Middle frontal gyrus (tissue), 1 donor: ENCODE results near the gene BOC.

Experiments used
- DNase-seq: peaks from one replicate; pipeline ENCODE4 v3.0.0-alpha.2; 2015; ENCODE audit warnings: low spot score; ENCODE audit errors: extremely low spot score

BOC gene

DNA sequence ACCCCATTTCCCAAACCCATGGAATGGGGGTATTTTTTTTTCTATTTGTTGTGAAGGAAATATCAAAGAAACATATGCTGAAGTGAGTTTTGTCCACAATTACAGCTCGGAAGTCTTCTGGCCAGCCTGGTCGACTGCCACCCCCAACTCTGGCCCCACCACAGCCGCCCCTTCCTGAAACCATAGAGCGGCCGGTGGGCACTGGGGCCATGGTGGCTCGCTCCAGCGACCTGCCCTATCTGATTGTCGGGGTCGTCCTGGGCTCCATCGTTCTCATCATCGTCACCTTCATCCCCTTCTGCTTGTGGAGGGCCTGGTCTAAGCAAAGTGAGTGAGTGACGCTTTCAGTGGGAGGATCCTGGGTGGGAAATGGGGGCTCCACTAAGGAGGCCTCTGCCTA is 71.9 kb downstream of the BOC start:
- DNase-seq = no peak

DNA sequence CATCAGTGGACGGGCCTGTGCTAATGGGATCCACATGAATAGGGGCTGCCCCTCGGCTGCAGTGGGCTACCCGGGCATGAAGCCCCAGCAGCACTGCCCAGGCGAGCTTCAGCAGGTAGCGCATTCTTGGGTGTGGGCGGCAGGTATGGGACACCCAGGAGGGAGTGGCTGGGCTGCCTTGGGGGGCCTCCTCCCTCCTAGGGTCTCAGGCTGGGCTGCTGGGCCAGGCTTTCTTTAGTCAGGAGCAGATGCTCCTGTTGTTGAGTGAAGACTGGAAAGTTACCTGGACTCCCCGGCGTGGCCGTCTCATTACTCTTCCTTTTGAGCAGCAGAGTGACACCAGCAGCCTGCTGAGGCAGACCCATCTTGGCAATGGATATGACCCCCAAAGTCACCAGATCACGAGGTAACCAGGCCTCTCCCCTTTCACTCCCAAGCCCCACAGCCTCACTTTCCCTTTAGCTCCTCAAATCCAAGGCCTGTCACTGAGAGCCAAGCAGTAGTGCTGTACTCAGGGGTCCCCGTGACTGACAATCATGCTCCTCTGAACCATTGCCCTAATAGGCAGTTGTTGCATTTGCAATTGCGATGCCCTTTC is 73.2 kb downstream of the BOC start:
- DNase-seq = no peak

DNA sequence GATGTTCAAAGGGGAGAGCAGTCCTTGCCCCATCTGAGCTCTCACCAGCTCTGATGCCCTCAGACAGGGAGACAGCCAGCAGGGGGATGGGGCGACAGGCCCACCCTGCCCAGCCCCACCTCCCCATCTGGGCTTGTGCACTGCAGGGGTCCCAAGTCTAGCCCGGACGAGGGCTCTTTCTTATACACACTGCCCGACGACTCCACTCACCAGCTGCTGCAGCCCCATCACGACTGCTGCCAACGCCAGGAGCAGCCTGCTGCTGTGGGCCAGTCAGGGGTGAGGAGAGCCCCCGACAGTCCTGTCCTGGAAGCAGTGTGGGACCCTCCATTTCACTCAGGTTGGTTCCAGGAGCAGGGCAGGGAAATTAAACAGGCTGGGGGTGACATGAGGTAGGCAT is 73.9 kb downstream of the BOC start:
- no peak for DNase-seq

DNA sequence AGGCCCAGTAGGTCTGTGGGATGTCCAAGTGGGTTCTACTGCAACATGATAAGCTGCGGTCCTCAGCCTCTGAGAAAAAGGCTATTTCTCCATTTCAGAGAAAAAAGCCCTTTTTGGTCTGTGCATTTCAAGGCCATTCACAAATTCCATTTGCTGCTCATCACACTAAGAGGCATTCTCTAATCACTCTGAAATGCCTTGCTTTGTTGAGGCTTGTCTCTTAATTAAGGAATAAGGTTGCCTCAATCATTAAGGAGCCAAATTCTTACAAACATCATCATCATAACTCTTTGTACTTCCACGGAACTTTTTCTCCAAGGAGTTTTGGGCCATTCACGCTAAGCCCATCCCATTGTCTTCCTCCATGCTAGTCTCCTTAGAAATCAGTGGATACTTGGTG is 74.4 kb downstream of the BOC start:
- DNase-seq = no peak

DNA sequence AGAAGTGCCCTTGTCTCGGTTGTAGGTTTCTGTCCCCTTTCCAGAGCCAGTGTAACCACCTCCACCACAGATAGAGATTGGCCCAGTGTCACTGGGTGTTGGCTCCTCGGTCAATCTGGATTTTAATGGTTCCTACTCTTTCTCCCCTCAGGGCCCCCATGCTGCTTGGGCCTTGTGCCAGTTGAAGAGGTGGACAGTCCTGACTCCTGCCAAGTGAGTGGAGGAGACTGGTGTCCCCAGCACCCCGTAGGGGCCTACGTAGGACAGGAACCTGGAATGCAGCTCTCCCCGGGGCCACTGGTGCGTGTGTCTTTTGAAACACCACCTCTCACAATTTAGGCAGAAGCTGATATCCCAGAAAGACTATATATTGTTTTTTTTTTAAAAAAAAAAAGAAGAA is 75.2 kb downstream of the BOC start:
- DNase-seq = no peak

DNA sequence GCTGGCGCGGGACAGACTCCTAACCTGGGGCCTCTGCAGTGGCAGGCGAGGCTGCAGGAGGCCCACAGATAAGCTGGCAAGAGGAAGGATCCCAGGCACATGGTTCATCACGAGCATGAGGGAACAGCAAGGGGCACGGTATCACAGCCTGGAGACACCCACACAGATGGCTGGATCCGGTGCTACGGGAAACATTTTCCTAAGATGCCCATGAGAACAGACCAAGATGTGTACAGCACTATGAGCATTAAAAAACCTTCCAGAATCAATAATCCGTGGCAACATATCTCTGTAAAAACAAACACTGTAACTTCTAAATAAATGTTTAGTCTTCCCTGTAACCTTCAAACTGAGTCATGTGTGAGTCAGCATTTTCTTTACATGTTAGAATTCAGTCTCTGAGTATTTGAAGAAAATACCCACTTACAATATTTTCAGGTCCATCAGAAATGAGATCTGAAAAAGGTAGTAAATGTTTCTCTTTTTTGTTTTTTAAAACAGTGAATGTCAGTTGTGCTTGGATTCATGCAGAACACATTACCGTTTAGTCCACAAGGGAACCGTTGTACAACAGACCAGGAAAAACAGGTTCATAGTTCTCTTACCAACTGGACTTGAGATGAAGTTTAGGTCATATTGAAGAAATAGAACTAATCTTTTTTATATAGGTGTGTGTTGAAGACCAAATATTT is 75.9 kb downstream of the BOC start:
- DNase-seq = no peak

DNA sequence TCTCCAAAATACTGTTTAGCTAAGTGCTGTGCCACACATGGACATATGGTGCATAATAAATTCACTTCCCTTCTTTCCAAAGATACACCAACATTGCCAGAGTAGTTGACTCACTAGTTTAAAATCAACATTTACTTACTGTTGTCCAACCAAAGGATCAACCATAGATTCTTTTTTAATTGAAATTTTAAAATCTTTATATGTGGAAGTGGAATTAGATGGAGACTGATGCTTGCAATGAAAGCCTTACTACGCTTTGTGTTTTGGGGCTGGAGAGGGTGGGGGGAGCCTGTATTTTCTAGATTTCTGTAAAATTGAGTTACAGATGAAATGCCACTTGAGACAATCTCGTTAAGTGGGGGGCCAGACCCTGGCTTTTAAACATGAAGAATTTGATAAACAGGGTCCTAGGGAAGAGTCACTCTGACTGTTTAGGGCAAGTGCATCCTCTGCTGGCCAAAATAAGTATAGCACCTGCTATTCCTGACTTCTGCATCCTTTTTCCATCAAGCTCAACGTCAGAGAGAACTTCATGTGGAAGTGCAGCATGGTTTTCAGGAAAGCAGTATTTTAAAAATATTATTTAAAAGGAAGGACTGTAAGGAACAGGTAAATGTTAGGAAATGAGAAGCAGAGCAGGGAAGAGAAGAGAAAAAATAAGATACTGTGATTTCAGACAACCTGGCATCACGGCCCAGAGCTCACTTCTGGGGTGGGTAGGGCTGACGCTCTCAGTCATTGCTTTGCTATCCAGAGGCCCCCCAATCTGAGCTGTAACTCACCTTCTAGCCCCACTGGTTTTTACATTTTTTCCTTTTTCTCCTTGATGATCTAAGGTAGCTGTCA is 76.7 kb downstream of the BOC start:
- peak; percentile 59 for DNase-seq

DNA sequence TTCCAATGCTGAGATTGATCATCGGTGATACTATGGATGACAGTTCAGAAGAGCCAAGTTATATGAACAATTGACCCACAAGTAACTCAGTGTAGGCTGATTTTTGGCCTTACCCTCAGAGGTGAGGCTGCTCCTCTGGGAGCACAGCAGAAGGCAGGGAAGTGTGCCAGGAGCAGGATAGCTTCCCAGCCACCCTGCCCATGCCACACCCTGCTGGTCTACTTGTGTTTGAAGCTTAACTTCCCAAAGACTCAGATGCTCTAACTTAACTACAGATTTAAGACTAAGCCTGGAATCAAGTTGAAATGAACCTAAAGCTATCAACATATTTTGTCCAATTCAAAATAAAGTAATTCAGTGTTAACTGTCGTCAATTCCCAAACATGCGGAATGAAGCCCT is 77.5 kb downstream of the BOC start:
- DNase-seq = no peak

DNA sequence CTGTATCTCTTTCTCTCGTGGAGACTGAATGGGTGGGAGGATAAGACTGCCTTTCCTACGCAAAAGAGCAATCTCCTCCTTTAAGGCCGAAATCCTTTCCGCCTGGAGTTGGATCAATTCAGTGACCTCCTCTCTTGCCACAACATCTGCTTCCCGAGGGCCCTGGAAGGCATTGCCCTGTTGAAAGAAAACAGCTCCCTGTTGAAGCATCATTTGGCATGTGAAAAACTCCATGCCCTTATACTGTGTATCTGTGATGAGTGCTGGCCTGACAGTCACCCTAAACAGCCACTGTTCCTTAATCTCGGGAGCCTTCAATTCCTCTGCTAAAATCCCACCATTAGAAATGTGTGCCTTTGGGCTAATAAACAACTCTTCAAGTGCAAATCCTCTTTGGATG is 80.2 kb downstream of the BOC start:
- DNase-seq = no peak

DNA sequence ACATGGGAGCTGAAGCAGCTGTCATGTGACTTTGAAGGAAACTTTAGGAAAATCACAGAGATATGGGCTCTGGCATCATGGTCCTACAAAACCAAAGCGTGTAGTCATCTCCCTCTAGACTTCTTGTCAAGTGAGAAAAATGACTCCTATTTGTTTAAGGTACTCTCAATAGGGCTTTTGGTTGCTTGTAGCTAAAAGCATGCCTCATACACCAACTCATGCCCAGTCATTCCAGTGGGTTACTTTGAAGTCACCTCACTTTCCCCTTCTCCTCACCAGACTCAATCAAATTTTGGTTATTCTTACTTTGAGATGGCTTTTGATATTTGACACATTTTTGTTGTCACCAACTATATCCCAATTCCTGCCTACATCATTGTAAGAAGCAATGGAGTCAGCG is 81.6 kb downstream of the BOC start:
- no peak for DNase-seq

DNA sequence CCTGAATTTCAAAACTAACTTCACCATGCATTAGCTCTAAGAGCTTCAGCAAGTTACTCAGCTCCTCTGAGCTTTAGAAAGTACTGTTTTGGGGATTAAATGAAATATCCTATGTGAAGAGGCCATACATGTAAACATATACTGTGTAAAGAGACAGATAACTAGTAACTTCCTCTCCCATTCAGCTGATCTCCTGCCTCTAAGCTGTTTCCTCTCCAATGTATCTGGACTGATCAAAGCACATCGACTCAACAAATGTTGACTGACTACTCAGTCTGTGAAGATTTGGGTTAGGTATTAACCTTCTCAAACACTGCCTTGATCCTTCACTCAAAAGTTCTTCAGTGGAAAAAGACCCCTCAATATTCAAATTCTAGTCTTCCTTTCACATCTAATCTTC is 82.0 kb downstream of the BOC start:
- no peak for DNase-seq

DNA sequence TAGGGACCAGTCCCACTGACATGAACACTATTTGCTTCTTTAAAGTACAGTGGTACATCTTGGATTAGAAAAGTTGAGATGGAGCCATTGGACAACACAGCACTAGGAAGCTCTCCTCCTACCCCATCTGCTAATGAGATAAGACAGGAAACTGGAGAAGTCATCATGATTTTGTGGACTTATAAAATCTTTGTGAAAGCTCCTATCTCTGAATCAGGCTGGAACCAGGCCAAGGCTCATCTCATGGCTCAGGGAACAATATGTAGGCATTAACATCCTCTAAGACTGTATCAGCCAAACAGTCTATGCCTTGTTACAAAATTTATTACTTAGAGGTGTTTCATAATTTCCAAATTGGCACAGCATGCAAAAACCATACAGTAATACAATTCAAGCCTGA is 84.1 kb downstream of the BOC start:
- DNase-seq = no peak

DNA sequence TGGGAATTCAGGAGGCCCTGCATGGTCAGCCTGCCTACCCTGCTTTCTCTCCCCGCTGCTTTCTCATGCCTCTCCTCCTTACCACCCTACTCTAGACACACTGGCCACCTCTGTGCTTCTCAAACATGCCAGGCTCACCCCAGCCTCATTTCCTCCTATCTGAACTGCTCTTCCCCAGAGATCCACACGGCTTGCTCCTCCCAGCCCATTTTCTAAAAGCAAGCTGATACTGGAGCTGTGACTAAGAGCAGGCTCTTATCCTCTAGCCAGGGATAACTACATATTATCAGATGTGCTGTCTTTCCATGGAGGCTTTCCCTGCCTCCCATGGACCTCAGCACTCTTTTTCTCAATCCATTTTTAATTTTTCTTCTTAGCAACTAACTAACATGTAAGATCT is 85.9 kb downstream of the BOC start:
- DNase-seq = no peak

DNA sequence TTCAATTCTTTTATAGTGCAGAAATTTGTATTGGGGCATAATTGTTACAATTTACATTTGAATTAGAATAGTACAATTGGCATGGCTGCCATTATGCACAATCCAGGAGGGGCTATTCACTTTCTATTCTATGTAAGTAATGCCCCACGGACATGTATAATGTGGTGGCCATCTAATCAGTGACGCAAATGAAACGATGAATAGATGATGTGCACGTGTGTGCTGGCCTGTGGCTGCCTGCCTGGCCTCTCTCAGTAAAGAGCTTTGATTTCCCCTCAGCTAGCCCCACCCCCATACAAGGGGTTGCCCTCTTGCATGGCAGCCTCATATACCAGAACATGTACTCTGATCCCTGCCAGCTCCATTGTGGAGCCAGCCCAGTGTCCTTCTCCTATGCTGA is 86.5 kb downstream of the BOC start:
- DNase-seq = no peak

DNA sequence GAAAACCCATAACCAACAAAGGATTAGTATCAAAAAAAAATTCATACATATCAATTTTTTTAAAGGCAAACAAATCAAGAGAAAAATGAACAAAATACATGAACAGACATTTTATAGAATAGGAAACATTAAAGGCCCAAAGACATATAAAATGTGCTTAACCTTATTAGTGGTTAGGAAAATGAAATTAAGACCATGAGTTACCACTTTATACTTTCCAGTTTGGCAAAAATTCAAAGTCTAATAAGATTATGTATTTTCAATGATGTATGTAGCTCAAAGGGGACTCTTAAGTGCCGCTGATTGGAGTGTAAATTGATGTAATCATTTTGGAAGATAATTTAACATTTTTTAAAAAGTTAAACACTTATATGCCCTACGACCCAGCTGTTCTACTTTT is 89.2 kb downstream of the BOC start:
- no peak for DNase-seq

DNA sequence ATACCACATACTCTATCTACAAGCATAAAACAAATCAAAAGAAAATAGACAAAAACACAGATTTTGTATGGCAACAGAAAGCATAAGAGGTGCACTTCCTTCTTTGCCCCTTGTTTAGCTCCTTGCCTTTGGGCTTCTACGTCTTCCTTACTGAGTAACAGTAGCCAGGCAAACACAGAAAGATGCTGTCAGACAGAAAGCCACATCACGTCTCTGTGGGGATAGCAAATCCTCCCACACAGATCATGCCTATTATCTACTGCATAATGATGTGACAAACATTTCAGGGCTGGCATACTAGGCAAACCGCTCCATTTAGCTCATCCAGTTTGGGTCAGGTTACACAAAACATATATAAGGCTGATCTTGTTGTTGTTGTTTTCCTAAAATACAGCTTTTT is 92.7 kb downstream of the BOC start:
- no peak for DNase-seq

DNA sequence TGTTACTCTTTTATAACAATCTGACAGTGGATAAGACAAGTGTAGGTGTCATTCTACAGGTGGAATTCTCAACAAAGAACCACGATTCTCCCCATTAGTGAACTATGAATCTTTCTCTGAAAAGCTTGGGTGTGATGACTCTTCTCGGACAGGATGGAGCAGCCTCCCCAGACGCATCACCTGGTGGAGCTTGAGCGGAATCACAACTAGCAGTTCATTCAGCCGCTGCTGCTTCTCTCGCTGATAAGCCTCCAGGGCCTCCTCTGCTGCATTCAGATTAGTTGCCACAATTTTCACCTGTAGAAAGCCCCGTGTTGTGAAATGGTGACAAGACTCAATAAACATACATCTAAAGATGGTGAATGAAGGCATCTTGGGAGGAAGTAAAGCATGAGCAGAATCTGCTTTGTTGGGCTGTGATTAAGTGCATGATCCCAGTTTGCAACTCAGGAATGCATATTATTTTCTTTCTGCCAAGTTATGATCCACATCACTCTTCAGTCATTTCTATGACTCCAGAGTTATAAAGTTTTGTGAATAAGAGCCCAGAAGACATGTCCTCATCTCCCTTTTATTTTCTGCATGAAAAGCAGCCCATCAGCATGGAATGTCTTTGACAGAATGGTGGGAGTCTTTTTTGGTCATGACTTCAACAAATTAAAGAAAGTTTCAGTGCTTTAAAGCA is 93.6 kb downstream of the BOC start:
- no peak for DNase-seq

DNA sequence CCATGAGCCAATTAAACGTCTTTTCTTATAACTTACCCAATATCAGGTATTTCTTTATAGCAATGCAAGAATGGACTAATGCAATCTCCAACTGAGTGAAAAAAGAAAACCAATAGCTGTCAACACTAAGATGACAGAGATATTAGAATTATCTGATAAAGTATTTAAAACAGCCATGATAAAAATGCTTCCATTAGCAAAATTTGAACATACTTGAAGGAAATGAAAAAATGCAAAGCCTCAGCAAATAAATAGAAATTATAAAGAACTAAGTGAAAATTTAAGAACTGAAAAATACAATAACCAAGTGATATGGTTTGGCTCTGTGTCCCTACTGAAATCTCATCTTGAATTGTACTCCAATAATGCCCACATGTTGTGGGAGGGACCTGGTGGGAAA is 99.6 kb downstream of the BOC start:
- no peak for DNase-seq

DNA sequence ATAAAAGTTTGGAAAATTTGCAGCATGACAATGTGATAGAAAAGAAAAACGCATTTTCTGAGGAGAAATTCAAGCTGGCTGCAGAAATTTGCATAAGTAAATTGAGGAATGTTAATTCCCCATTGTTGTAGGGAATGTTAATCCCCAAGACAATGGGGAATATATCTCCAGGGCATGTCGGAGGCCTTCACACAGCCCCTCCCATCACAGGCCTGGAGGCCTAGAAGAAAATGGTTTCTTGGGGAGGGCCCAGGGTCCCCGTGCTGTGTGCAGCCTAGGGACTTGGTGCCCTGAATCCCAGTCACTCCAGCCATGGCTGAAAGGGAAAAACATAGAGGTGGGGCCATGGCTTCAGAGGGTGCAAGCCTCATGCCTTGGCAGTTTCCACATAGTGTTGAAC is 101.1 kb downstream of the BOC start:
- no peak for DNase-seq

DNA sequence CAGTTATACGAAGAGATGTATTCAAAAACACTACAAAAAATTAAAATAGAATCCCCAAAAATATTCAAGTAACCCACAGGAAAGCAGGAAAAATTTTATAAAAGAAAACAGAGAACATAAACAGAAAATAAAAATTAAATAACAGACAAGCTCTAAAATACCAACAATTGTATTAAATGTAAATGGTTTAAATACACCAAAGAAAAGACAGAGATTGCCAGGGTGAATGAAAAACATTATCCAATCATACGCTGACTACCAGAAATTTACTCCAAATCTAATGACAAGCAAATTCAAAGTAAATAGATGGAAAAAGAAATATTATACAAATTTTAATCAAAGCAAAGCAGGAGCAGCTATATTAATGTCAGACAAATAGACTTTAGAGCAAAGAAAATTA is 103.6 kb downstream of the BOC start:
- no peak for DNase-seq

DNA sequence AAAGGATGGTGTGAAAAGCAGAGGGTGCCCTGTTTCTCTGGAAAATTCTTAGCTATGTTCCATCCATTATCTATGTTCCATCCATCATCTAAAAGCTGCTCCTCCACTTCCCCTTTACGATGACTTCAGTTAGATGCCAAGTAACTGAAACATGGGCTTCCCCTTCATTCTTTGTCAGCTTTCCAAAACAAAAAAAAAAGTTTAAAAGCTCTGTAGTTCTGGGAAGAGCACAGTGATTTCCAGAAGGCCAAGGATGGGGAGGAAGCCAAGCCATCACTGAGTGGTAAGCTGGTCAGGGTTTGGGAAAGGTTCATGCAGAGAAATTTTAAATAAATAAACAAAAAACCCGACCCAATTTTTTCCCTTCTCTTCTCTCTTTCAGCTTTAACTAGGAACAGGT is 118.4 kb downstream of the BOC start:
- DNase-seq = no peak

DNA sequence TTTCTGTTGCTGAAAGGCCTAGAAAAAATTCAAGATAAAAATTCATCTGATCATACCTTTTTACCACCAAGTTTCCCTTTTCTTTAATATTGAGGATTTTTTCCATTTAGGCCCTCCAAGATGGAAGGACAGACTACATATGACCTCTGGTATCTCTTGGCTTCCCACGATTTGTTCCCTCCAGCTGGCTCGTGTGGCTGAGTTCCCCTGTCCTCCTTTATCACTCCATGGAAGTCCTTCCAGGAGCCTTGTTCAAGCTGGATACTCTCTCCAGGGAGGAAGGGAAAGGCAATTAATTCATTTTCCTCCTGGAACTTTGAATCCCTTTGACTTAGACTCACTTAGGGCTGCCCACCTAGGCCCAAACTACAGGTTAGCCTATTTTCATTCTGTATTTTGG is 119.4 kb downstream of the BOC start:
- no peak for DNase-seq
